ENCODE data around the gene C10orf62.

C10orf62 gene

GRCh38 chr10:97578171-97578844 lies 11.2 kb upstream of the C10orf62 start:
- Histone ChIP-seq H3K36me3 (replicated peaks; ENCODE audit: low read depth, low read length) (no peaks in the 10 kb centered on the region), H3K4me3 (ENCODE audit: low read length) (no peak overlapping the region), H3K27ac (ENCODE audit: low read length) (no peak overlapping the region), H3K27me3 (ENCODE audit: low read depth, low read length) (no peaks in the 10 kb centered on the region), H3K4me1 (ENCODE audit: low read length) (no peaks in the 10 kb centered on the region), H2AFZ (ENCODE audit: low read depth, low read length) (no peak overlapping the region), H3K9me3 (ENCODE audit: insufficient read depth, low read length) (no peaks in the 10 kb centered on the region), H3K9ac (ENCODE audit: low read length) (no peak overlapping the region), H4K20me1 (ENCODE audit: insufficient read depth, low read length) (no peaks in the 10 kb centered on the region), H3K4me2 (ENCODE audit: low read length) (no peak overlapping the region), H3K79me2 (ENCODE audit: low read length) (no peaks in the 10 kb centered on the region)
- TF ChIP-seq EZH2phosphoT487 (IDR thresholded peaks at IDR 0.05; ENCODE audit: low read depth) = no peak
- TF ChIP-seq CTCF (IDR thresholded peaks at IDR 0.05; ENCODE audit: low read depth, low read length) = no peak

- no peak for TF ChIP-seq CTCF (IDR thresholded peaks at IDR 0.05; ENCODE audit: low read depth, low read length)
- no peak for TF ChIP-seq EZH2phosphoT487 (IDR thresholded peaks at IDR 0.05; ENCODE audit: low read depth)
- H3K36me3 ChIP-seq (replicated peaks; ENCODE audit: low read depth, low read length) = no peaks in the 10 kb centered on the region
- no peak overlapping the region for H3K9ac ChIP-seq (ENCODE audit: low read length)
- no peaks in the 10 kb centered on the region for H3K9me3 ChIP-seq (ENCODE audit: insufficient read depth, low read length)
- no peak overlapping the region for H2AFZ ChIP-seq (ENCODE audit: low read depth, low read length)
- H3K27me3 ChIP-seq (ENCODE audit: low read depth, low read length) = no peaks in the 10 kb centered on the region
- no peak overlapping the region for H3K4me3 ChIP-seq (ENCODE audit: low read length)
- H4K20me1 ChIP-seq (ENCODE audit: insufficient read depth, low read length) = no peaks in the 10 kb centered on the region
- H3K27ac ChIP-seq (ENCODE audit: low read length) = no peak overlapping the region
- no peak overlapping the region for H3K4me2 ChIP-seq (ENCODE audit: low read length)
- no peaks in the 10 kb centered on the region for H3K4me1 ChIP-seq (ENCODE audit: low read length)
- no peaks in the 10 kb centered on the region for H3K79me2 ChIP-seq (ENCODE audit: low read length)
Observed at GRCh38 chr10:97580421-97581367, 8.8 kb upstream of the C10orf62 start.

- Histone ChIP-seq H2AFZ (ENCODE audit: low read depth, low read length) (no peak overlapping the region), H3K79me2 (ENCODE audit: low read length) (no peaks in the 10 kb centered on the region), H3K9ac (ENCODE audit: low read length) (no peak overlapping the region), H4K20me1 (ENCODE audit: insufficient read depth, low read length) (no peaks in the 10 kb centered on the region), H3K27ac (ENCODE audit: low read length) (no peak overlapping the region), H3K4me1 (ENCODE audit: low read length) (no peaks in the 10 kb centered on the region), H3K9me3 (ENCODE audit: insufficient read depth, low read length) (no peaks in the 10 kb centered on the region), H3K4me2 (ENCODE audit: low read length) (no peak overlapping the region), H3K4me3 (ENCODE audit: low read length) (no peak overlapping the region), H3K36me3 (replicated peaks; ENCODE audit: low read depth, low read length) (no peaks in the 10 kb centered on the region), H3K27me3 (ENCODE audit: low read depth, low read length) (no peaks in the 10 kb centered on the region)
- no peak for TF ChIP-seq CTCF (IDR thresholded peaks at IDR 0.05; ENCODE audit: low read depth, low read length)
- no peak for TF ChIP-seq EZH2phosphoT487 (IDR thresholded peaks at IDR 0.05; ENCODE audit: low read depth)
Observed at GRCh38 chr10:97582169-97582568, 7.4 kb upstream of the C10orf62 start.

GRCh38 chr10:97583476-97583875 lies 6.0 kb upstream of the C10orf62 start:
- Histone ChIP-seq H3K9me3 (ENCODE audit: insufficient read depth, low read length) (no peaks in the 10 kb centered on the region), H3K36me3 (replicated peaks; ENCODE audit: low read depth, low read length) (no peaks in the 10 kb centered on the region), H3K9ac (ENCODE audit: low read length) (no peak overlapping the region), H3K27ac (ENCODE audit: low read length) (no peak overlapping the region), H4K20me1 (ENCODE audit: insufficient read depth, low read length) (no peaks in the 10 kb centered on the region), H3K4me2 (ENCODE audit: low read length) (no peak overlapping the region), H3K79me2 (ENCODE audit: low read length) (no peaks in the 10 kb centered on the region), H2AFZ (ENCODE audit: low read depth, low read length) (no peak overlapping the region), H3K4me3 (ENCODE audit: low read length) (no peak overlapping the region), H3K4me1 (ENCODE audit: low read length) (no peaks in the 10 kb centered on the region), H3K27me3 (ENCODE audit: low read depth, low read length) (no peaks in the 10 kb centered on the region)
- TF ChIP-seq CTCF (IDR thresholded peaks at IDR 0.05; ENCODE audit: low read depth, low read length) (no peak), EZH2phosphoT487 (IDR thresholded peaks at IDR 0.05; ENCODE audit: low read depth) (no peak)
